ENCODE measurements around the gene MGAT1. TPM values are rescaled to one million over a fixed set of nuclear protein-coding genes. Genes with fewer than 3 reads are reported as not detected.

MGAT1 gene
- total and polyA plus RNA-seq, 2 donors from 2014 or later, result 73.3 to 132 TPM

DNA sequence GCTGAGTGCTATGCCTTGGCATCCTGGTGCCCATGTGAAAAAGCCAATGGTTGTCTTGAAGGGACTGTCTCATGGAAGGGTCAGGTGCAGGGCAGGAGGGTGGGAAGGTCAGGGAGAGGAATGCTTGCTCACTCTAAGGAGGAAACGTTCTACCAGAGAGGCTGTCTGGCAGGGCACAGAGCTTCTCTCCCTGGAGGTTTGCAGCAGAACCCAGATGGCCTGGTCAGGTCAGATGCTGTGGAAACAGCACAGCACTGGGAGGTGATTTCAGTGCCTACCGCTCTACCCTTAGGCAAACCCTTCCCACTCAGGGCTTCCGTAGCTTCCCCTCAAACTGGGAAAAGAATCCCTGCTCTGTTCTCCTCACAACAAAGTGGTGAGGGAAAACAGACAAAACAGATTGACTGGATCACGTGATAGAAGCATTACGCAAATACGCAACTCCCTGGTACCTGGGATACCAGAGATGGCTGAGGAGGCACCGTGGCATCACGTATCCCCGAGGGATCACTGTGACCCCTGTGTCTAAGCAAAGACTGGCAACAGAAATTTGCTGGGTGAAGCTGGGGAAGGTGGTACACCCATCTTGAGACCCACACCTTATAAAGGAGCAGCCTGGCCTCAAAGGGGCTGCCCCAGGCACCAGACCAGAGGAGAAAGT is 3.9 kb upstream of the MGAT1 start:
- Histone ChIP-seq H3K9ac (ENCODE audit: low read length in 3 of 3) (peak overlapping the region in 1 of 3 donors; percentile 6), H3K36me3 (ENCODE audit: control insufficient read depth in 2 of 3, insufficient read depth in 3 of 3, low read length in 3 of 3) (no peaks in the 10 kb centered on the region), H3K4me3 (ENCODE audit: low read length in 3 of 3) (peak overlapping the region in 2 of 3 donors; percentile 42 to 80), H3K27ac (ENCODE audit: low read depth in 2 of 2, low read length in 2 of 2) (peak overlapping the region in 1 of 2 donors; percentile 26), H3K9me3 (ENCODE audit: control insufficient read depth in 2 of 3, insufficient read depth in 1 of 3, low read length in 3 of 3) (no peaks in the 10 kb centered on the region), H3K27me3 (ENCODE audit: control insufficient read depth, insufficient read depth, low read length) (no peaks in the 10 kb centered on the region), H3K4me1 (ENCODE audit: control insufficient read depth in 2 of 3, insufficient read depth in 2 of 3, low read depth in 1 of 3, low read length in 3 of 3) (peaks cover 5 to 53% (median 30%) of the 10 kb centered on the region in 3 donors)
- TF ChIP-seq CTCF (IDR thresholded peaks at IDR 0.05; ENCODE audit: borderline replicate concordance, extremely low read depth, insufficient read depth), result no peak
- FAIRE-seq, result no peak
- intact Hi-C loops (cut with DNase I), result no loop called here
- peak in 2 of 5 donors; percentile 34 to 36 for DNase-seq

DNA sequence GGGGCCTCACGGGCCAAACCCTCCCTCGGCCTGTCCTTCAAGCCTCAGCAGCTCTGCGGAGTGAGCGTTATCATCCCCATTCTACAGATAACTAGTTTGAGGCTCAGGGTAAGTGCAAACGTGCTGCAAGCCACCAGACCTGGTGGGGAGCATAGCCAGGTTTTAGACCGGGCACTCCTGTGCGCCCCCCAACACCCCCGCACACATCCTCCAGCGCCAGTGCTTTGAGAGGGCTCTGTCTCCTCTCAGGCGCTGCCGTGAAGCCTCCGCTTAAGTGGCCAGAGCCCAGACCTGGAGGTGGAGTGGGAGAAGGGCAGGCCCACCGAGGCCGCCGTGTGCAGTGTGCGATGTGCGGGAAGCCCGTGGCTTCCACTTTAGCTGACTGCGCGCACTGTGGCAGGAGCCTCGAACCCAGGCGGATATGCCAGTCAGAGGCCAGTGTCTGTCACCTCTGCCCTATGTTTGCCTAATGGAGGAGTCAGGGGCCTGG is 1.6 kb upstream of the MGAT1 start:
- intact Hi-C loops (cut with DNase I), result no loop called here
- no peaks in the 10 kb centered on the region for H3K27me3 ChIP-seq (ENCODE audit: control insufficient read depth, insufficient read depth, low read length)
- peak overlapping the region; percentile 7 to 94 for H3K27ac ChIP-seq (ENCODE audit: low read depth in 2 of 2, low read length in 2 of 2)
- H3K9me3 ChIP-seq (ENCODE audit: control insufficient read depth in 2 of 3, insufficient read depth in 1 of 3, low read length in 3 of 3), result no peaks in the 10 kb centered on the region
- H3K4me1 ChIP-seq (ENCODE audit: control insufficient read depth in 2 of 3, insufficient read depth in 2 of 3, low read depth in 1 of 3, low read length in 3 of 3), result peaks cover 5 to 62% (median 39%) of the 10 kb centered on the region in 3 donors
- DNase-seq (peak in 1 of 5 donors; percentile 66), FAIRE-seq (no peak)
- peaks cover 0 to 6% (median 2%) of the 10 kb centered on the region in 3 donors for H3K36me3 ChIP-seq (ENCODE audit: control insufficient read depth in 2 of 3, insufficient read depth in 3 of 3, low read length in 3 of 3)
- H3K4me3 ChIP-seq (ENCODE audit: low read length in 3 of 3), result no peak overlapping the region
- peak overlapping the region in 1 of 3 donors; percentile 52 for H3K9ac ChIP-seq (ENCODE audit: low read length in 3 of 3)
- TF ChIP-seq CTCF (IDR thresholded peaks at IDR 0.05; ENCODE audit: borderline replicate concordance, extremely low read depth, insufficient read depth), result no peak

DNA sequence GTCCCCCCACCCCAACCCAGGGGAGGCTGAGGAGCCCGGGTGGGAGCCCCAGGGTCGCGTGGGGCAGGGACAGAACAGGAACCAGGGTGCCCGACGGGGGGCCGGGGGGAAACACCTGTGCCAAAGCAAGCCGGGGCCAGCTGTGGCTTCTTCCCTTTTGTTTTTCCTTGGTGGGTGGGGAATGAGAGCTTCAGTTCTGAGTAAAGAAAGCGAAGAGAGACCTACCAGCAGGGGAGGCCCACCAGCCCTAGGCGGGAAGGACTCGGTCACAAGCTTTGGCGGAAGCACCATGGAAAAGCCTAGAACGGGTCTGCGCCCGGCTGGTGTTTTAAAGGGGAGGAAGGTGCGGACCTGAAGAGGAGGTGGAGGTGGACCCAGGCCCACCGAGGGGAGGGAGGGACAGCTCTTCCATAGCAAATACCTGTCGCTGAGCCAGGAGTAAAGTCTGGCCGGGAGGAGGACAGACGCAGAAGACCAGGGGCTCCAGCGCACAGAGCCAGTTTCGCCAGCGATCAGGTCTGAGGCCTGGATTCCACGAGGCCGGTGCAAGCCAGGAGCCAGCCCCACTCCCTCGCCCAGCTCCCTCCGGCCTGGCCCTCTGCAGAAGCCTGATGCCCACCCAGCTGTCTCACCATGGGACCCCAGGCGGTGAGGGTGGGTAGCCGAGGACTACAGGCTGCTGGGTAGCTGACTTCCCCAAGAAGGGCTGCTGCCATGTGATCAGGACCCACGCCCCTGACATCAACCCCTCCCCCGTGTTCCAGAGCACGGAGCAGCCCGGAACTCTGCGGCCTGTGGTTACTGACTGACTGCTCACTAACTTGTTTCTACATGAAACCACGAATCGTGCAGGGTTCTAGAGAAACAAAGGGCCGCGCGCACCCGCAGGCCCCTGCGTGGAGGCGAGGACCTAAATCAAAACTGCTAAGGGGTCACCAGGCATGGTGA is 849 bp upstream of the MGAT1 start:
- FAIRE-seq, result no peak
- Histone ChIP-seq H3K9ac (ENCODE audit: low read length in 3 of 3) (peak overlapping the region in 1 of 3 donors; percentile 52), H3K4me3 (ENCODE audit: low read length in 3 of 3) (peak overlapping the region in 2 of 3 donors; percentile 14 to 61), H3K9me3 (ENCODE audit: control insufficient read depth in 2 of 3, insufficient read depth in 1 of 3, low read length in 3 of 3) (no peaks in the 10 kb centered on the region), H3K36me3 (ENCODE audit: control insufficient read depth in 2 of 3, insufficient read depth in 3 of 3, low read length in 3 of 3) (peaks cover 0 to 6% (median 2%) of the 10 kb centered on the region in 3 donors), H3K27me3 (ENCODE audit: control insufficient read depth, insufficient read depth, low read length) (no peaks in the 10 kb centered on the region), H3K4me1 (ENCODE audit: control insufficient read depth in 2 of 3, insufficient read depth in 2 of 3, low read depth in 1 of 3, low read length in 3 of 3) (peaks cover 0 to 60% (median 39%) of the 10 kb centered on the region in 3 donors), H3K27ac (ENCODE audit: low read depth in 2 of 2, low read length in 2 of 2) (peak overlapping the region; percentile 78 to 94)
- DNase-seq, result peak; percentile 61 to 91 (median 80)
- intact Hi-C loops (cut with DNase I), result no loop called here
- no peak for TF ChIP-seq CTCF (IDR thresholded peaks at IDR 0.05; ENCODE audit: borderline replicate concordance, extremely low read depth, insufficient read depth)
